ENCODE results near the gene CDH11. TPM values are rescaled to one million over a fixed set of nuclear protein-coding genes. Genes with fewer than 3 reads are reported as not detected.

Gene CDH11
- total RNA-seq, 1 experiment from 2014 or later = 5.4 TPM

DNA sequence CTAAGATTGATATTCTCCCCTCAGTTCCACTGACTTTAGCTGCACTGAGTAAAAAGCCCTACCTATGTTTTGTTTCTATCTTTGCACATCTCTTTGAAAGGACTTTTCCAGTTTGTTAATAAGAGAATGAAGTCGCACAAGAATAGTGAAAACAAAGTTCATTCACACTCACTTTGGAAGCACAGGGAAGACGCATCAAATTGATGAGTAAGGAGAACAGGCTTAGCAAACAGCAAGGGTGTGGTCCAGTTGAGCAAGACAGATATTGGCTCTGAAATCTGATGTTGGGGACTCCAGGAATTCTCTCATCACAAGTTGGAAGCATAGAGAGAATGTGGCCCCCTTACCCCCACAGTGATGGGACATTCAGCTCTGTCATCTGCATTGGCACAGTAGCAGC, 221.3 kb downstream of the CDH11 start:
- no peak overlapping the region for H2BK5ac ChIP-seq (ENCODE audit: insufficient read length, low read length)
- H3K27ac ChIP-seq (ENCODE audit: insufficient read length, low read depth, low read length) = no peak overlapping the region
- H3K79me1 ChIP-seq (ENCODE audit: insufficient read depth, low read depth, low read length, poor library complexity, severe bottlenecking) = no peaks in the 10 kb centered on the region
- H3K14ac ChIP-seq (ENCODE audit: insufficient read depth, low read length) = no peak overlapping the region
- no peaks in the 10 kb centered on the region for H3K4me1 ChIP-seq (ENCODE audit: insufficient read depth, low read length)
- Mint-ChIP-seq H3K9me3 (no peaks in the 10 kb centered on the region), H3K27ac (no peak overlapping the region), H3K4me3 (no peak overlapping the region), H3K36me3 (ENCODE audit: insufficient read depth in 1 of 3, low read depth in 3 of 3) (no peaks in the 10 kb centered on the region), H3K4me1 (no peaks in the 10 kb centered on the region), H3K27me3 (ENCODE audit: low read depth) (no peaks in the 10 kb centered on the region)
- no CpG with 5 or more reads among the region's 2 CpGs for WGBS (ENCODE audit: extremely low coverage, insufficient read length, low lambda C conversion rate)
- no peak overlapping the region for H2BK15ac ChIP-seq (ENCODE audit: low read depth, low read length)
- H2BK12ac ChIP-seq (ENCODE audit: insufficient read length, low read depth, low read length) = no peak overlapping the region
- no peak overlapping the region for H3K4me2 ChIP-seq (ENCODE audit: insufficient read depth, insufficient read length, low read length)
- H2AK5ac ChIP-seq (ENCODE audit: insufficient read length, low read length) = no peak overlapping the region
- H3K79me2 ChIP-seq (ENCODE audit: insufficient read depth, low read length) = no peaks in the 10 kb centered on the region
- no peak overlapping the region for H2BK20ac ChIP-seq (ENCODE audit: low read depth, low read length, poor library complexity, severe bottlenecking)
- no peaks in the 10 kb centered on the region for H4K20me1 ChIP-seq (ENCODE audit: control insufficient read depth, insufficient read depth, insufficient read length)
- H3K56ac ChIP-seq (ENCODE audit: insufficient read length, low read depth, low read length) = no peak overlapping the region
- H4K5ac ChIP-seq (ENCODE audit: insufficient read length, low read depth, low read length) = no peak overlapping the region
- TF ChIP-seq, protein P1, sequence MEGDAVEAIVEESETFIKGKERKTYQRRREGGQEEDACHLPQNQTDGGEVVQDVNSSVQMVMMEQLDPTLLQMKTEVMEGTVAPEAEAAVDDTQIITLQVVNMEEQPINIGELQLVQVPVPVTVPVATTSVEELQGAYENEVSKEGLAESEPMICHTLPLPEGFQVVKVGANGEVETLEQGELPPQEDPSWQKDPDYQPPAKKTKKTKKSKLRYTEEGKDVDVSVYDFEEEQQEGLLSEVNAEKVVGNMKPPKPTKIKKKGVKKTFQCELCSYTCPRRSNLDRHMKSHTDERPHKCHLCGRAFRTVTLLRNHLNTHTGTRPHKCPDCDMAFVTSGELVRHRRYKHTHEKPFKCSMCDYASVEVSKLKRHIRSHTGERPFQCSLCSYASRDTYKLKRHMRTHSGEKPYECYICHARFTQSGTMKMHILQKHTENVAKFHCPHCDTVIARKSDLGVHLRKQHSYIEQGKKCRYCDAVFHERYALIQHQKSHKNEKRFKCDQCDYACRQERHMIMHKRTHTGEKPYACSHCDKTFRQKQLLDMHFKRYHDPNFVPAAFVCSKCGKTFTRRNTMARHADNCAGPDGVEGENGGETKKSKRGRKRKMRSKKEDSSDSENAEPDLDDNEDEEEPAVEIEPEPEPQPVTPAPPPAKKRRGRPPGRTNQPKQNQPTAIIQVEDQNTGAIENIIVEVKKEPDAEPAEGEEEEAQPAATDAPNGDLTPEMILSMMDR (conservative IDR thresholded peaks at IDR 0.05) = no peak
- no peaks in the 10 kb centered on the region for H3K23me2 ChIP-seq (ENCODE audit: insufficient read length, low read depth, low read length, poor library complexity, severe bottlenecking)
- no peak overlapping the region for H4K91ac ChIP-seq (ENCODE audit: insufficient read length, low read depth, low read length)
- H2BK120ac ChIP-seq (ENCODE audit: low read depth, low read length, poor library complexity, severe bottlenecking) = no peak overlapping the region
- no peak overlapping the region for H2AFZ ChIP-seq (ENCODE audit: low read length)
- no peaks in the 10 kb centered on the region for H3K27me3 ChIP-seq (ENCODE audit: insufficient read depth, low read length)
- no peak overlapping the region for H3K23ac ChIP-seq (ENCODE audit: insufficient read length, low read depth, low read length)
- H3T11ph ChIP-seq (ENCODE audit: low read length) = no peak overlapping the region
- no peak overlapping the region for H3K9ac ChIP-seq (ENCODE audit: extremely low read depth, insufficient read length, low read length)
- no peaks in the 10 kb centered on the region for H3K9me3 ChIP-seq (ENCODE audit: control insufficient read depth, low read depth, low read length)
- H4K8ac ChIP-seq (replicated peaks; ENCODE audit: insufficient read length, low read depth, low read length) = no peak overlapping the region
- H3K18ac ChIP-seq (ENCODE audit: insufficient read length, low read depth, low read length) = no peak overlapping the region
- H3K4ac ChIP-seq (ENCODE audit: low read depth, low read length) = no peak overlapping the region
- no peak for DNase-seq
